H4 (cell line): ENCODE data around the gene PTOV1. TPM values are rescaled to one million over a fixed set of nuclear protein-coding genes. Genes with fewer than 3 reads are reported as not detected.

Experiments used
- DNase-seq: peaks from one replicate; pipeline ENCODE4 v3.0.0-alpha.2; 2015; ENCODE audit warnings: low spot score
- total RNA-seq: library from RNA; depleted of rRNA; stranded (reverse); fragments of >200 nt; shearing (Covaris generic); gene quantifications from 2 replicates; pipeline ENCODE4 v1.2.3, GENCODE V29; 2014

PTOV1 gene
- total RNA-seq, 1 experiment from 2014 or later, result 101 TPM

DNA sequence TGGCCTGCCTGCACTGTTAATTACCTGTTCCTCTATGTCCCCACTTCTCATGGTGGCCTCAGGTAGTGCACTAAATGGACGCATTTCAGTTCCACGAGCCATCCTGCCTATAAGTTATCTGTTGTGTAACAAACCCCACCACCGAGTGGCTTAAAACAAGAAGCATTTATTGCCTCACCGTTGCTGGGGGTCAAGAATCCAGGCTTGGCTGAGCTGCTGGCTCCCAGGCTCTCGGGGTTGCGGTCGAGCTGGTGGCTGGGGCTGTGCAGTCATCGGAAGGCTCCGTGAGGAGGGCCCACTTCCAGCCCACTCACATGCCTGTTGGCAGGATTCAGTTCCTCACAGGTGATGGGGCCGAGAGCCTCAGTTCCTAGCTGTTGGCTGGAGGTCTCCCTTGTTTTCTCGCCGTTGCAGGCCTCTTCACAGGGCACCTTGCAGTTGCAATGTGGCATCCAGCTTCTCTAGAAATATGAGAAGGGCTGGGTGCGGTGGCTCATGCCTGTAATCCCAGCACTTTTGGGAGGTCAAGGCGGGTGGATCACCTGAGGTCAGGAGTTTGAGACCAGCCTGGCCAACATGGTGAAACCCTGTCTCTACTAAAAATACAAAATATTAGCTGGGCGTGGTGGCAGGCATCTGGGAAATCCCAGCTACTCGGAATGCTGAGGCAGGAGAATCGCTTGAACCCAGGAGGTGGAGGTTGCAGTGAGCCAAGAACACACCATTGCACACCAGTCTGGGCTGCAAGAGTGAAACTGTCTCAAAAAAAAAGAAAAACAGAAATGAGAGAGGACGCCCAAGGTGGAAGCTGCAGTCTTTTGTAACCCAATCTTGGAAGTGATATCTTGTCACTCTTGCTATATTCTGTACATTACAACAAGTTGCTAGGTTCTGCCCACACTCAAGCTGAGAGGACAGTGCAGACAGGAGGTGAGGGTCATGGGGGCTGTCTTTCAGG, 6.5 kb upstream of the PTOV1 start:
- no peak for DNase-seq

DNA sequence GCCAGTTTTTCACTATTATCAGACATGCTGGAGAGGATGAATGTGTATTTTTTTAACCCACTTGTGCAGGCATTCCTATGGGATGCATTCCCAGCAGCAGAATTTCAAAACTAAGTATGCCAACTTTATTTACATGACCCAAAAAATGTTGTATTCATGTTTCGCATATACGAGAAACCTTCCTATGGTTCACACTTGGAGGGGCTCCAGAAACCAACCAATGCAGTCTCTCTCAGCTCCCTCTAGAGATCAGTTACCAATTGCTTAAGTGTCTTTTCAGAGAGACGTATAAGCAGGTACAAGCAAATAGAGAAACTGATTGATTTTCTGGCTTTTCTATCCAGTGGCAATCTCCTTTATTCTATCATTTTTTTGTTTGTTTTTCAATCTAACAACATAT, 5.5 kb upstream of the PTOV1 start:
- DNase-seq, result no peak

DNA sequence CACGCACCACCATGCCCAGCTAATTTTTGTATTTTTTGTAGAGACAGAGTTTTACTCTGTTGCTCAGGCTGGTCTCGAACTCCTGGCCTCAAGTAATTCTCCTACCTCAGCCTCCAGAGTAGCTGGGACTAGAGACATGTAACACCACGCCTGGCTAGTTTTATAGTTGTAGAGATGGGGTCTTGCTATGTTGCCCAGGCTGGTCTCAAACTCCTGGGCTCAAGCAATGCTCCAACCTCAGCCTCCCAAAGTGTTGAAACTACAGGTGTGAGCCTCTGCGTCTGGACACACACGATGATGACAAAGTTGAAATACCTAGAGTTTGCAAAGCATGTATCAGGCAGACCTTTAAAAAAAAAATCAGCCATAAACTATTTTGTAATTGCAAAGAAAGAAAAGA, 4.6 kb upstream of the PTOV1 start:
- no peak for DNase-seq

DNA sequence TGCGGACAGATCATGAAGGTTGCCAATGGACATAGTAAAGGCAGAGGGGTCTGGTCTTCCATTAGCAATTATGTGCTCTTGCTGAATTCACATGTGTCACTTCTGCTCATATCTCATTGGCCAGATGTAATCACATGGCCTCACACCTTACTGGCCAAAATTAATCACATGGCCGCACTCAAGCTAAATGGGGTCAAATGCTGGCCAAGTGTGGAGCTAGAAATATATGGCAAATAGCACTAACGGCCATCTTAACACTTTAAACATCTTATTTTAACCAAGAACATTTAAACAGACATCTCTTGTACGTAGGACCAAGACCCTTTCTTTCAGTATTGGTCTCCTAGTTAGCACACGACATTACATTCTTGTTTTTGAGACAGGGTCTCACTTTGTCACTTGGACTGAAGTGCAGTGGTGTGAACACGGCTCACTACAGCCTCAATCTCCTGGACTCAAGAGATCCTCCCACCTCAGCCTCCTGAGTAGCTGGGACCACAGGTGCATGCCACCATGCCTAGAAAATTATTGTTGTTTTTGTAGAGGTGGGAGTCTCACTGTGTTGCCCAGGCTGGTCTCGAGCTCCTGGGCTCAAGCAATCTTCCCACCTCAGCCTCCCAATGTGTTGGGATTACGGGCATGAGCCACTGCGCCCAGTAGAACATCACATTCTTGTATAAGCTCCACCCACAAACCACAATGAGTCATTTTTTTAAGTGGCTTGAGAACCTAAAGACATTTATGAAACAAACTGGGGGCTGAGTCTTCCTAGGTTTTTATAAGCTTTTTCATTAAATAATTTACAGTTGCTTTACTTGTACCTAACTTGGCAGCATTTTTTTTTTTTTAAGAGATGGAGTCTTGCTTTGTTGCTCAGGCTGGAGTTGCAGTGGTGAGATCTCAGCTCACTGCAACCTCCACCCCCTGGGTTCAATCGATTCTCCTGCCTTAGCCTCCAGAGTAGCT, 2.9 kb upstream of the PTOV1 start:
- DNase-seq, result peak; percentile 94

DNA sequence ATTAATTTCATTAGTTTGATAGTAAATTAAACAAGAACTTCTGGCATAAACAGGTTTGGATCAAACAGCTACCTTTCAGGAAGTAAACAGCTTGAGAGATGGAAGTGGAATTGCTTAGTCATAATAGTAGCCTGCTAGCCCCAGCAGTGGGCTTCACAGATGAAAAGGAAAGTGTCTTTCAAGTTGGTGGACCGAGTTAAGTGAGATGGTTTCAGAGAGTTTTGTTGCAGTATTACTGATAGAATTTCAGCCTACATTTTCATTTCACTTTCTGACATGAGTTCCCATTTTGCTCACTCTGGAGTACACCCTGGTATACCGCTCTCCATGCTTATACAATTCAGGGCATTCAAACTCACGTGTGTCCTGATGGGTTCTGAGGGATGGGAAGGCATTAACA, 2.0 kb upstream of the PTOV1 start:
- DNase-seq, result no peak

DNA sequence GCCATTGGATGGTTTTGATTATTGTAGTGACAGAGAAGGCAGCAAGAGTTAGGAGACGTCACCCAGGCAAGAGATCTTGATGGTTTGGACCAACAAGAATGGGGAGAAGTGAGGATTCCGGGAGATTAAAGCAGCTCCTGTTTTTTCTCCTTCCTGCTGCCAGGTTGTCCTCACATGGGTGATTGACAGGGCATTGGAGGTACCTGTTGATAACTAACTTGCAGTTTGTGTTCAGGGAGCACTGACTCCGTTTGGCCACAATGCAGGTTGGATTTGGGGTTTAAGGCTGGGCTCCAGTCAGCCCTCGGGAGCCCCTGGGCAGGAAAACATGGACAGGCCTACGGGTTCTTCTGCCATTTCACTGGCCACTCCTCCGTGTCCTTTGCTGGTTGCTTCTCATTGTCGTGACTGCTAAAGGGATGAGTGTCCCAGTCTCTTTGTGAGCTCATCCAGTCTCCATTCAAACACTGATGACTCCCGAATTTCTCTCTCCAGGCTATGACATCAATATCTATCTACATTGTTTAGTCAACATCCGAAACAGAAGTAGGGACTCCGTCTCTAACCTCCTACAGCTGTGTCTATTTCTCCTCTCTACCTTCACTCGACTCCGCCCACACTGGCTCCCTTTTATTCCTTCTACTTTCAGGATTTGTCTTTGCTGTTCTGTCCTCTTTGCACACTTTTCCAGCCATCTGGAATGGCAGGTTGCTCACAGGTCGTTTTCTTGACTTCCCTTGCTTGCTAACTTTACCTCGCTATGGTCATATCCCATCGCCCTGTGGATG, 1.3 kb upstream of the PTOV1 start:
- no peak for DNase-seq

DNA sequence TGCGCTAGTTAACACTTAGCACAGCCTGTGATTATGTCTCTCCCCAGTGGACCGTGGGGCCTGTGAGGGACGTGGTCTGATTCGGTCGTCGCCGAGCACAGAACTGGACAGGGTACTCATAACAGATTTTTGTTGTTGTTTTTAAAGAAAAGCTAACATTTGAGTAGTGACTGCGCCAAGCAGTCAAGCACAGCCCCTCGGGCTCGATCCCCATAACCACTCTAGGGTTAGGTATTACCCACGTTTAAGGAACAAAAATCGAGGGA, 805 bp upstream of the PTOV1 start:
- DNase-seq, result no peak

DNA sequence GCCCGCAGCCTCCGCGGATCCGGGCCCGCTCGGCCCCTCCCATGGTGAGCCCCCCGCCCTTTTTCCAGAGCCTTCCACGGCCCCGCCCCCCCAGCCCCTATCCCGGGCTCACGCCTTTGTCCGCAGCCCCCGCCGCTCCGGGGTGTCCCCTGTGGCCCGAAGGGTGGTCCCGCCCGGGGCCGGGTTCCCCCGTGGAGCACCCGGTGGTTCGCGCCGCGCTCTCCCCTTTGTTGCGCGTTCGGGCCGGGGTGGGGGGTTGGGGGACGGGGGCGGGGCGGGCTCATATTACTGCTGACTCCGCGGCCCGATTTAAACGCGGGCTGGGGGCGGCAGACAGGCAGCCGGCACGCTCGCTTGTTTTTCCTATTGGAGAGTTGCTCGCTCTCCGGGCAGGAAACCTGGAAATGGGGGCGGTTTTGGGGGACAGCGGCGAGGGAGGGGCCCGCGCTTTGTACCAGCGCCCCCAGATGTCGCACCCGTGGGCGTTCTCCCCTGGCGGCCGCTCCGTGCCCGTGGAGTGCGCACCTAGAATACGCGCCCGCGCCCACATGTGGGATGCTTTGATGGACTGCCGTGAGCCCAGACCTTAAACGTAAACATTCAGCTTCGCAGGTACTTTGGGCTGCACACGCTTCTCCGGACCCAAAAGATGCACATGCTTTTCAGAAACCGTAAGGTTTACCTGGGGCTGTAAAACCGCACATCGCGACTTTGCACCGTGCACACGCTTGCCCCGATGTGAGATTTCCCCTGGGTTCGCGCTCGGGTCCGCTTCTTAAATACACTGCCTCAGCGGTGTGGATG, 699 bp downstream of the PTOV1 start:
- no peak for DNase-seq

DNA sequence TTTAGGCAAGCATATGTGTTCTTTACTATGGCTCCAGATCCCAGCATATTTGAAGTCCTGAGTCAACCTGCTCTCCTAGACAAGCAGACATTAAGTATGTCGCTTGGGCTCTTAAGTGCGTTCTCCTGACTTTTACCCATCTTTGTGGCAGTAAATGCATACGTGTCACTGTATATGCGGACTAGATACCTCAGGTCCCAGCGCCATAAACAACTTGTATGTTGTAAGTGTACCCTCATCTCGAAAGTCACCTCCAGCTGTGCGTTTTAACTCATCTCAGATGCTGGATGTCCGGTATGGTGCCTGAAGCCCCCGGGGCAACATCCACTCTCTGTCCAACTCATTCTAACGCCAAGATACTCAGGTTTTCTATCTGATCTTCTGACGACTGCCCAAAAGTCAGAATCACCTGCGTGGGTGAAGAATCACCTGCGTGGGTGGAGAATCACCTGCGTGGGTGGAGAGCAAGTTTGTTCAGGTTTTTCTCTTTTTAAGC, 1.7 kb downstream of the PTOV1 start:
- no peak for DNase-seq

DNA sequence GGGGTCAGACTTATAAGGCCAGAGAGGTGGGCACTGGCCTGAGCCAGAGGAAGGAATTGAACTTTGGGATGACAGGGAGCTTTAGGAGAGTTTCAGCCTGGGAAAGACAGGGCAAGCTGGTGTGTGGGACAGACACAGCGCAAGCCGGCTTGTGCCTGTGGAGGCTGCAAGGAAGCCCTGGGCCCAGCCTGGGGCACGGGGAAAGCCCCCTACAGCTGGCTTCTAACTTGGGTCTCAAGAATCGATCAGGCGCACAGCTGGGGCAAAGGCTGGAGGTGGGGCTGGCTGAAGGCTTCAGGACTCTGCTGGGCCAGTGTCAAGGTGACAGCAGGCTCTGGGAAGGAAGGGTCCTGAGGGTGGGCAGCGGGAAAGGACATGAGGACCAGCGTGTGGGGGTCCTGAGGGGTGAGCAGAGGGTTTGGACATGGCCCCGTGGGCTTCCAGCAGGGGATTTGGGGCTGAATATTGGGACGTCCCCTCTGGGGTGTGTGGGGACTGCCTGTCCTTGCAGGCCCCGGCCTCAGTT, 3.0 kb downstream of the PTOV1 start:
- DNase-seq, result no peak

DNA sequence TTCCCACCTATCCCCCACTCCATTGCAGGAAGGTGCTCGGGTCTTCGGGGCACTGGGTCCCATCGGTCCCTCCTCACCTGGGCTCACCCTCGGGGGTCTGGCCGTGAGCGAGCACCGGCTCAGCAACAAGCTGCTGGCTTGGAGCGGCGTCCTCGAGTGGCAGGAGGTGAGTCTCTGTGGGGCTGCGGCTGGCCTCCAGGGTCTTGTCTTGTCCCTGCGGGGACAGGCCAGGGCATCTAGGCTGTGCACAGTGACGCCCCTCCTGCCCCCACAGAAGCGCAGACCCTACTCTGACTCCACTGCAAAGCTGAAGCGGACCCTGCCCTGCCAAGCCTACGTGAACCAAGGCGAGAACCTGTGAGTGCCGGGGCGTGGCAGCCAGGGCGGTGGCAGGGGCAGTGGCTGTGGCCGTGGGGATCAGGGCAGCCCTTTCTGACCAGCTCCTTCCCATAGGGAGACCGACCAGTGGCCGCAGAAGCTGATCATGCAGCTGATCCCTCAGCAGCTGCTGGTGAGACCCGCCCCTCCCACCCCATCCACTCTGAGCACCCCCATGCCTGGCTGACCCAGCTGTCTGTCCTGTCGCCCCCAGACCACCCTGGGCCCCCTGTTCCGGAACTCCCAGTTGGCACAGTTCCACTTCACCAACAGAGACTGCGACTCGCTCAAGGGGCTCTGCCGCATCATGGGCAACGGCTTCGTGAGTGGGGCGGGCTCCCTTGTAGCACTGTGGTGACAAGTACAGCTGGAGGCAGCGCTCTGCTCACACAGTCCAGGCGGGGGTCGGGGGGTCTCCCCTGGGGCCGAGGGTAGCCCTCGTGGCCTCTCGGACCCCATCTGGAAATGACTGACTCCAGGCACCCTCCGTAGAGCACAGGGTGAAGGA, 3.7 kb downstream of the PTOV1 start:
- no peak for DNase-seq

DNA sequence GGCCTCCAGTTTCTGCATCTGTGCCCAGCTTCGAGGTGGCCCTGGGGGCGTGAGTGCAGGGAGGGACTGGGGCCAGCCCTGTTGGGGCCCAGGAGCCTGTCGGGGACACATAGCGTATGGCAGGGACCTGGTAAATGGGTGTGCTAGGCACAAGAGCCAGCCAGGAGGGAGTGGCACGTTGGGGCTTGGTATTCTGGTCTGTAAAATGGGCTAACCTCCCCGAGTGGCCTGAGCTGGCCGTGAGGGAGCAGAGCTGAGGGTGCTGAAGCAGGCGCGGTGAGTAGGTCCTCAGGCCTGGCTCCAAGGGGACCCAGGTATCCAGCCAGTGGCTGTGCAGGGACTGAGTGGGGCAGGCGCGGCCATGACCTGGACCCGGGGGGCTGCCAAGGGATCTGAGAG, 4.3 kb downstream of the PTOV1 start:
- DNase-seq, result no peak

DNA sequence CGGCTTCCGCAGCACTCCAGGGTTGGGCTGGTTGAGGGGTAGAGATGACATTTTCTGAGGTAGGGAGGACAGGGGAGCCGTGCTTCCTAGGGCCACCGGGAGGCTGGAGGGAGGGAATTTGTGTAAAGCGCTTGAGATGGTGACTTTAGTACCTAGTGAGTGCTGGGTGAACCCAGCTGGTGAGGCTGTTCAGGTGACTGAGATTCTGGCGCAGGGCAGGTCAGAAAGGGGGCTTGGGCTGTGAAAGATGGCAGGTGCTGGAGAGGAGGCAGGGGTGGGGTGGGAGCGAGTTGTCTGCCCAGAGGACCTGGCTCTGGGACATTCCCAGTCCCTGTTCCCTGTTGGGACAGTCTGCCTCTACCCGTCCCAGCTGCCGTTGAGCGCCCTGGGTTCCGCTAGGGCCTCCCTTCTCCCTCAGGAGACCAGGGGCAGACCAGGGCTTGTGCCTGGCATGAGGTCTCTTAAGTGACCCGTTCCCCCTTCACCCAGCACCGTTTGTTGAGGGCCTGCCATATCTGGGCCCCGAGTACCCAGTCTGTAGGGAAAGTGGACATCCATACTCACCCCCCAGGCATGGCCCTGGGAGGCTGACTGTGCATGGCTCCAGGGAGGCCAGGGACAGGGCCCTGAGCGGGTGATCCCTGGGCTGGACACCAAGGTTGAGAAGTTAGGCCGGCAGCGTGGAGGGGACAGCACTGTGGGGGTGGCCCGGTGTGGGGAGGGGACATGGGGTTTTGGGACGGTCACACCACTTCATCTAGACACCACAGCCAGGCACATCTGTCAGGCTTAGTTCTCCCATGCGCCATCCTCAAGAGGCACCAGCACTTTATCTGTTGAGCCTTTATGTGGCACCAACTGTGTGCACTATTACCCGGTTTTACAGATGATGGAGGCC, 5.0 kb downstream of the PTOV1 start:
- no peak for DNase-seq

DNA sequence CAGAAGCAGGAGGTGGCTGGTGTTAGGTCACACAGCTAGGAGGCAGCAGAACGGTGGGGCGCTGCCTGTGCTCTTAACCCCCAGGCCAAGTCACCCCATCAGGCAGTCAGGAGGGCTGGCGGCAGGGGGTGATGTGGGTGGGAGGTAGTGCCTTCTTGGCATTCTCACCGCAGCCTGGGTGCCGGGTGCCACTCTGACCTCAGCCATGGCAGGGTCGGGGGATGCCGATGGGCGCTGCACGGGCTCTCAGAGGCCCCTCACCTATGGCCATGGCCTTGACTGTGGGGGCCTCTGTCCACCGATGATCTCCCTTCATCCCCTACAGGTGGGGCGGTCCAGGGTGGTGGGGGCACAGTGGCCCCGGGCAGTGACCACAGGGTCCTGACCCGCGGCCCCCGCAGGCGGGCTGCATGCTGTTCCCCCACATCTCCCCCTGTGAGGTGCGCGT, 5.6 kb downstream of the PTOV1 start:
- no peak for DNase-seq

DNA sequence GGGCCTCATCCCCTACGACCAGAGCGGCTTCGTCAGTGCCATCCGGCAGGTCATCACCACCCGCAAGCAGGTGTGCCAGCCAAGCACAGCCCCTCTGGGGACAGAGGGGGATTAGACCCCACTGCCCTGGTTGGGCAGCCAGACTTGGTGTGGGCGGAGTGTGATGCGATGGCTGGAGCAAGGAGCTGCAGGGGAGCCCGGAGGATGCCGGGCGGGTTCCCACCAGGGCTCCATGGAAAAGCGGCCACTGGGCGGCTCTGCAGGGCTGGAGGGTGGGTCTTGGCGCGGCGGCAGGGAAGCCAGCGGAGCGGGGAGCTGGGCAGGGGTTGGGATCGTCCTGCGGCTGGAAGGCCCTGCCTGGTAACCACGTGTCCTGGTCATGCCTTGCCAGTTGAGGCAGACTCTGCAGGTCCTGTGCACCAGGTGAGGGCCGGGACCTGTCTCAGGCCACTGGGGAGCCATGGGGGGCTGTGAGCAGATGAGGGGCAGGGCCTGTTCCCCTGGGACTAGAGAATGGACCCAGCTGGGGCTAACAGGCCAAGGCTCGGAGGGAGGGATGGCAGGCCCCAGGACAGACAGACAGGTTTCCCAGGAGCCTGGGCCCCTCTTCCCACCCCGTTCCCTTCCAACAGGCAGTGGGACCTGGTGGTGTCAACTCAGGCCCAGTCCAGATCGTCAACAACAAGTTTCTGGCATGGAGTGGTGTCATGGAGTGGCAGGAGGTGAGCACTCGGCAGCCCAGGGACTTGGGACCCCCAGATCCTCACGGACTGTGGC, 6.3 kb downstream of the PTOV1 start:
- DNase-seq, result no peak

DNA sequence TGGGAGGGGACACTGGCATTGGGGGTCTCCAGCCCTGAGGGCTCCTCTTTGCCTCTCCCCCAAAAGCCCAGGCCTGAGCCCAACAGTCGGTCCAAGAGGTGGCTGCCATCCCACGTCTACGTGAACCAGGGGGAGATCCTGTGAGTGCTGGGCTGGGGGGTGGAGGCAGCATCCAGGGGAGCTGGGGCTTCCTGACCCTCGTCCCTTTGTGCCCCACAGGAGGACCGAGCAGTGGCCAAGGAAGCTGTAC, 6.8 kb downstream of the PTOV1 start:
- no peak for DNase-seq

DNA sequence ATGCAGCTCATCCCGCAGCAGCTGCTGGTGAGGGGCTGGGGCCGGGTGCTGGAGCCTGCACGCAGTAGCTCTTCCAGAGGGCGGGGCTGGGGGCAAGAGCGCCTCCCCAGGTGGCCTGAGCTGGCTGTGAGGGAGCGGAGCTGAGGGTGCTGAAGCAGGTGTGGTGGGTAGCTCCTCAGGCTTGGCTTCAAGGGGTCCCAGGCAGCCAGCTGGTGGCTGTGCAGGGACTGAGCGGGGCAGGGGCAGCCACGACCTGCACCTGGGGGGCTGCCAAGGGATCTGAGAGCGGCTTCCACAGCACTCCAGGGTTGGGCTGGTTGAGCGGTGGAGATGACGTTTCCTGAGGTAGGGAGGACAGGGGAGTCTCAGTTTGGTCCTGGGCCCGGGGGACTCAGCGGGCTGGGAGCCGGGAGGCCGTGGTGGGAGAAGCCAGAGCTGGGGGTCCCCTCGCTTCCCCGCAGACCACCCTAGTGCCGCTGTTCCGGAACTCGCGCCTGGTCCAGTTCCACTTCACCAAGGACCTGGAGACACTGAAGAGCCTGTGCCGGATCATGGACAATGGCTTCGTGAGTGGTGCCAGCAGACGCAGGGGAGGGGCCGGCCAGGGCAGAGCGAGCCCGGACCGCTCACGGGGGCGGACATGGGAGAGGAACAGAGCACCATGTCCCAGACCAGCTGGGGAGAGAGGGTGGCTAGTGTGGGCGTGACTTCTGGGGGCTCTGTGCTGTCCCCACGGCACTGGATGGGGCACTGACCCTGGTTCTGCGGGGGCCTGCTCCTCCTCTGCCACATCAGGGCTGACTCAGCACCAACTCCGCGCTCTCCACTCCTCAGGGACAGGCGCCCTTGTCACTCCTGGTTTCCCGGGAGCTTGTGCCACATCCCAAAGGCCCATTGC, 7.4 kb downstream of the PTOV1 start:
- no peak for DNase-seq
